ENCODE data around the gene NLE1.

GRCh38 chr17:35121315-35121714 lies 20.8 kb downstream of the NLE1 start, which contains the start of gene FNDC8:
- no peak for TF ChIP-seq POLR2A (IDR thresholded peaks at IDR 0.05)
- TF ChIP-seq CTCF (IDR thresholded peaks at IDR 0.05 in 4 of 5, conservative IDR thresholded peaks at IDR 0.05 in 1 of 5): no peak
